SK-N-MC (cell line): ENCODE measurements around the gene ASCC1.
"Not testable (repeated sequence)": the region's sequence is repeated elsewhere in the genome, so short reads cannot be mapped to it uniquely, and the experiment has no call there.

Experiments used
- EZH2 ChIP-seq: fragments of 200-600 bp; sonication (generic); IDR thresholded peaks from one replicate; pipeline ENCODE4 v1.6.1; 2017; ENCODE audit warnings: antibody characterized with exemption
- FOXP2 ChIP-seq: optimal IDR thresholded peaks from 2 replicates; pipeline ENCODE3; 2011; ENCODE audit warnings: mild to moderate bottlenecking, moderate library complexity; ENCODE audit not compliant: insufficient read depth; ENCODE audit errors: extremely low read length, control extremely low read depth
- POLR2AphosphoS5 ChIP-seq: IDR thresholded peaks from 2 replicates; pipeline ENCODE4 v1.6.1; 2012; ENCODE audit warnings: mild to moderate bottlenecking, low read depth, low read length, borderline replicate concordance

- not testable (repeated sequence) for TF ChIP-seq EZH2, POLR2AphosphoS5, FOXP2
These were observed 65.2 kb downstream of the ASCC1 start for GRCh38 chr10:72150746-72151478.
